Transverse colon (tissue), 4 donors: Measurements from ENCODE around the gene FKBP2. TPM values are rescaled to one million over a fixed set of nuclear protein-coding genes. Genes with fewer than 3 reads are reported as not detected.

Experiments used
- DNase-seq: peaks from one replicate; pipeline ENCODE4 v3.0.0-alpha.2; 2019
- H3K27ac ChIP-seq, 4 donors: fragments of 200-600 bp; sonication (generic); 2 replicates each; pipeline ENCODE4 v1.5.1; 2016 to 2018; ENCODE audit warnings: inconsistent platforms in 4 of 4
- H3K27me3 ChIP-seq: fragments of 200-600 bp; sonication (generic); 2 replicates; pipeline ENCODE4 v1.5.1; 2017; ENCODE audit warnings: inconsistent platforms
- H3K36me3 ChIP-seq, 4 donors: fragments of 200-600 bp; sonication (generic); 2 replicates each; pipeline ENCODE4 v1.5.1; 2017 to 2019; ENCODE audit warnings: inconsistent platforms in 4 of 4
- H3K4me1 ChIP-seq, 4 donors: fragments of 200-600 bp; sonication (generic); 2 replicates each; pipeline ENCODE4 v1.5.1; 2017 to 2020; ENCODE audit warnings: inconsistent platforms in 4 of 4
- H3K4me3 ChIP-seq, 4 donors: fragments of 200-600 bp; sonication (generic); 1 replicate in 1 of 4; 2 replicates in 3 of 4; pipeline versions ENCODE4 v1.5.1 to v1.6.1; 2017 to 2019; ENCODE audit warnings: inconsistent platforms in 4 of 4
- H3K9me3 ChIP-seq, 2 donors: fragments of 200-600 bp; sonication (generic); 2 replicates each; pipeline ENCODE4 v1.5.1; 2017 to 2019; ENCODE audit warnings: inconsistent platforms in 2 of 2
- CTCF ChIP-seq, 5 experiments: fragments of 200-600 bp in 3 of 5; fragments of 450-650 bp in 2 of 5; sonication (generic) in 3 of 5; IDR thresholded peaks; 1 replicate in 2 of 5; 2 replicates in 3 of 5; pipeline ENCODE4 v1.5.1; 2016 to 2017; ENCODE audit warnings: antibody characterized with exemption in 5 of 5, inconsistent platforms in 3 of 5, mild to moderate bottlenecking in 2 of 5, moderate library complexity in 1 of 5
- EP300 ChIP-seq: sonication (generic); formaldehyde crosslinking; IDR thresholded peaks from one replicate; pipeline ENCODE4 v1.6.1; 2017; ENCODE audit warnings: antibody characterized with exemption, low read depth
- POLR2A ChIP-seq: fragments of 450-650 bp; IDR thresholded peaks from one replicate; pipeline ENCODE4 v1.6.1; 2016; ENCODE audit warnings: antibody characterized with exemption, mild to moderate bottlenecking, moderate library complexity
- POLR2AphosphoS5 ChIP-seq, 3 donors: sonication (generic); formaldehyde crosslinking; IDR thresholded peaks; one replicate each; pipeline ENCODE4 v1.6.1; 2016; ENCODE audit warnings: antibody characterized with exemption in 3 of 3
- whole genome bisulfite sequencing, 2 donors: methylation state at CpG; one replicate each; pipeline ENCODE4 v1.1.5; 2018; ENCODE audit warnings: low coverage in 1 of 2; 5-methylcytosine and 5-hydroxymethylcytosine counted together
- in situ Hi-C, 4 donors: fragments of 200-750 bp; cut with MboI; loops; one replicate each; pipeline versions ENCODE4 v1.15.0 to v1.15.1; 2017; ENCODE audit warnings: low sequenced_read_pairs in 3 of 4, low pct_ligation_motif_present in 1 of 4, low pct_unique_long_range_greater_than_20kb in 1 of 4
- intact Hi-C: fragments of 100-400 bp; cut with DNase I; formaldehyde crosslinking; loops from one replicate; pipeline ENCODE4 v1.15.1; 2023; ENCODE audit warnings: low total_unique reads
- total RNA-seq, 4 donors: library from RNA; depleted of rRNA; stranded (reverse); fragments of >200 nt; gene quantifications; one replicate each; pipeline ENCODE4 v1.1.0, GENCODE V29; 2016

Gene FKBP2
- total RNA-seq, 4 donors from 2014 or later = 63.6 to 203 (median 102) TPM

- TF ChIP-seq POLR2A (peak; percentile 17), POLR2AphosphoS5 (IDR thresholded peaks at IDR 0.05) (peak in 2 of 3 donors; percentile 42 to 68), EP300 (no peak), CTCF (IDR thresholded peaks at IDR 0.05) (no peak)
- Histone ChIP-seq H3K27me3 (peaks cover 9% of the 10 kb centered on the region), H3K9me3 (no peaks in the 10 kb centered on the region), H3K4me3 (peak within 1 kb of the TSS; percentile 72 to 85 (median 78)), H3K27ac (peak within 1 kb of the TSS; percentile 95 to 99 (median 97)), H3K36me3 (peaks cover 0 to 3% (median 0%) of the 10 kb centered on the region in 4 donors), H3K4me1 (peaks cover 22 to 32% (median 26%) of the 10 kb centered on the region in 4 donors)
- 0% methylated on average over 53 of the region's 102 CpGs; no CpG with 5 or more reads in 1 of the 2 donors for WGBS, 2 donors
- intact Hi-C loops = no loop called here
- in situ Hi-C loops = no loop called here
- DNase-seq = peak; percentile 91
Measured at GRCh38 chr11:64284962-64285884, 44.3 kb downstream of the FKBP2 start, which contains the start of gene GPR137. Gene GPR137 (plus strand): TSS chr11:64285848. CDS start chr11:64286525, 677 bp downstream.

- 23% methylated on average over 38 of the region's 40 CpGs; no CpG with 5 or more reads in 1 of the 2 donors for WGBS, 2 donors
- Histone ChIP-seq H3K4me3 (peak overlapping the region; percentile 72 to 85 (median 78)), H3K36me3 (no peaks in the 10 kb centered on the region), H3K27me3 (peaks cover 18% of the 10 kb centered on the region), H3K27ac (peak overlapping the region; percentile 95 to 99 (median 97)), H3K4me1 (peaks cover 22 to 36% (median 28%) of the 10 kb centered on the region in 4 donors), H3K9me3 (no peaks in the 10 kb centered on the region)
- DNase-seq = peak; percentile 49
- intact Hi-C loops = no loop called here
- in situ Hi-C loops = no loop called here
- TF ChIP-seq EP300 = no peak
- TF ChIP-seq POLR2AphosphoS5 (IDR thresholded peaks at IDR 0.05) = no peak
- no peak for TF ChIP-seq POLR2A
- no peak for TF ChIP-seq CTCF (IDR thresholded peaks at IDR 0.05)
Measured at GRCh38 chr11:64285885-64286800, 45.2 kb downstream of the FKBP2 start.

- H3K27ac ChIP-seq = no peak overlapping the region
- 89% methylated on average over 9 of the region's 9 CpGs; no CpG with 5 or more reads in 1 of the 2 donors for WGBS, 2 donors
Measured at GRCh38 chr11:64286801-64287159, 45.9 kb downstream of the FKBP2 start.

More at GRCh38 chr11:64286801-64287159, 45.9 kb downstream of the FKBP2 start:
- no peak for TF ChIP-seq EP300
- TF ChIP-seq POLR2AphosphoS5 (IDR thresholded peaks at IDR 0.05) = no peak
- TF ChIP-seq CTCF (IDR thresholded peaks at IDR 0.05) = no peak
- TF ChIP-seq POLR2A = no peak
- no peaks in the 10 kb centered on the region for H3K9me3 ChIP-seq
- H3K4me3 ChIP-seq = no peak overlapping the region
- in situ Hi-C loops = no loop called here
- intact Hi-C loops = no loop called here
- peaks cover 24% of the 10 kb centered on the region for H3K27me3 ChIP-seq
- H3K4me1 ChIP-seq = peaks cover 22 to 42% (median 34%) of the 10 kb centered on the region in 4 donors
- H3K36me3 ChIP-seq = no peaks in the 10 kb centered on the region
- DNase-seq = no peak
